ENCODE results near the gene SLC13A5. TPM values are rescaled to one million over a fixed set of nuclear protein-coding genes. Genes with fewer than 3 reads are reported as not detected.

Gene SLC13A5
- polyA plus RNA-seq, 1 of the 3 experiments (the other 2 are of a cell fraction): not detected

GRCh38 chr17:6690641-6691040 is 22.5 kb downstream of the SLC13A5 start:
- DNase-seq: no peak
- POLR2A ChIA-PET: no interaction called here
- TF ChIP-seq MAX (IDR thresholded peaks at IDR 0.05; ENCODE audit: low read depth) (no peak), TAF1 (IDR thresholded peaks at IDR 0.05; ENCODE audit: borderline replicate concordance, low read depth, low read length) (no peak), USF2 (IDR thresholded peaks at IDR 0.05; ENCODE audit: borderline replicate concordance, low read depth, low read length) (no peak), CTCF (IDR thresholded peaks at IDR 0.05) (no peak)
- H2AFZ ChIP-seq (ENCODE audit: low read depth): no peak overlapping the region
- CTCF ChIA-PET: interaction anchor here (1.0 to 1.1 kb wide), 2 partner anchors 17 to 18 kb away, joined by 3 read pairs; no protein-coding TSS in a partner anchor
- no peaks in the 10 kb centered on the region for H3K36me3 ChIP-seq (replicated peaks in 1 of 2; ENCODE audit: control insufficient read depth in 1 of 2, insufficient read depth in 2 of 2, low read length in 1 of 2)
- no peaks in the 10 kb centered on the region for H3F3A ChIP-seq (replicated peaks; ENCODE audit: insufficient read depth)
- no peaks in the 10 kb centered on the region for H4K20me1 ChIP-seq (ENCODE audit: insufficient read depth)
- H3K4me2 ChIP-seq: no peak overlapping the region
- no peak overlapping the region for H3K9ac ChIP-seq
- H3K27me3 ChIP-seq (ENCODE audit: insufficient read depth): peaks cover 87% of the 10 kb centered on the region
- H3K4me1 ChIP-seq (ENCODE audit: control insufficient read depth in 1 of 2, insufficient read depth in 2 of 2, low read depth in 1 of 2, low read length in 1 of 2): no peaks in the 10 kb centered on the region
- no peak overlapping the region for H3K4me3 ChIP-seq (ENCODE audit: low read depth in 2 of 2, low read length in 1 of 2)
- WGBS (ENCODE audit: low lambda C conversion rate): 4% methylated on average over 10 of the region's 11 CpGs
- H3K27ac ChIP-seq (ENCODE audit: low read depth in 2 of 2, low read length in 1 of 2): no peak overlapping the region
- no peaks in the 10 kb centered on the region for H3K9me2 ChIP-seq
- no peaks in the 10 kb centered on the region for H3K9me3 ChIP-seq
- no peaks in the 10 kb centered on the region for H3K79me2 ChIP-seq (ENCODE audit: insufficient read depth)

- Histone ChIP-seq H4K20me1 (ENCODE audit: insufficient read depth) (no peaks in the 10 kb centered on the region), H2AFZ (ENCODE audit: low read depth) (no peak overlapping the region), H3K4me2 (no peak overlapping the region), H3K27me3 (ENCODE audit: insufficient read depth) (peaks cover 82% of the 10 kb centered on the region), H3K4me3 (ENCODE audit: low read depth in 2 of 2, low read length in 1 of 2) (no peak overlapping the region), H3K9ac (no peak overlapping the region), H3K27ac (ENCODE audit: low read depth in 2 of 2, low read length in 1 of 2) (no peak overlapping the region), H3F3A (replicated peaks; ENCODE audit: insufficient read depth) (no peaks in the 10 kb centered on the region), H3K79me2 (ENCODE audit: insufficient read depth) (no peaks in the 10 kb centered on the region), H3K36me3 (replicated peaks in 1 of 2; ENCODE audit: control insufficient read depth in 1 of 2, insufficient read depth in 2 of 2, low read length in 1 of 2) (no peaks in the 10 kb centered on the region), H3K9me2 (no peaks in the 10 kb centered on the region), H3K9me3 (no peaks in the 10 kb centered on the region), H3K4me1 (ENCODE audit: control insufficient read depth in 1 of 2, insufficient read depth in 2 of 2, low read depth in 1 of 2, low read length in 1 of 2) (no peaks in the 10 kb centered on the region)
- no peak for DNase-seq
- WGBS (ENCODE audit: low lambda C conversion rate): 56% methylated on average over 9 of the region's 9 CpGs
- no peak for TF ChIP-seq RAD21 (IDR thresholded peaks at IDR 0.05; ENCODE audit: low read length)
- no peak for TF ChIP-seq REST (IDR thresholded peaks at IDR 0.05; ENCODE audit: low read depth, low read length)
- TF ChIP-seq USF1 (IDR thresholded peaks at IDR 0.05; ENCODE audit: borderline replicate concordance, low read depth): no peak
- TF ChIP-seq CHD2 (IDR thresholded peaks at IDR 0.05; ENCODE audit: low read length, partially characterized antibody): no peak
- no peak for TF ChIP-seq YY1 (IDR thresholded peaks at IDR 0.05; ENCODE audit: low read depth)
- TF ChIP-seq POLR2AphosphoS5 (IDR thresholded peaks at IDR 0.05; ENCODE audit: low read depth, low read length): no peak
- CTCF ChIA-PET: no interaction called here
- POLR2A ChIA-PET: no interaction called here
Measured at GRCh38 chr17:6688944-6689343, 24.2 kb downstream of the SLC13A5 start.

Measured in SK-N-SH (cell line).